ENCODE results near the gene YWHAE.

- TF ChIP-seq CTCF (IDR thresholded peaks at IDR 0.05) (no peak), POLR2A (IDR thresholded peaks at IDR 0.05) (no peak)
Measured at GRCh38 chr17:1328437-1328836, 71.6 kb downstream of the YWHAE start.

Data from ovary (tissue), 3 donors.